Fibroblast of lung (primary cell): ENCODE measurements around the gene LYRM2. TPM values are rescaled to one million over a fixed set of nuclear protein-coding genes. Genes with fewer than 3 reads are reported as not detected.

Source experiments
- DNase-seq, 2 donors: peaks; one replicate each; pipeline versions ENCODE4 v3.0.0 to v3.0.0-alpha.2; 2010; ENCODE audit warnings: low read depth in 2 of 2
- H2AFZ ChIP-seq: 2 replicates; pipeline ENCODE4 v1.5.1; 2012; ENCODE audit warnings: low read length, control low read depth, inconsistent platforms
- H3K27ac ChIP-seq: 2 replicates; pipeline ENCODE4 v1.5.1; 2011; ENCODE audit warnings: low read length, control low read depth; ENCODE audit not compliant: insufficient read depth
- H3K27me3 ChIP-seq: 2 replicates; pipeline ENCODE4 v1.5.1; 2011; ENCODE audit warnings: mild to moderate bottlenecking, low read length; ENCODE audit not compliant: control insufficient read depth, insufficient read depth
- H3K36me3 ChIP-seq: 2 replicates; pipeline ENCODE4 v1.5.1; 2011; ENCODE audit warnings: low read length; ENCODE audit not compliant: control insufficient read depth, insufficient read depth
- H3K4me1 ChIP-seq: 2 replicates; pipeline ENCODE4 v1.5.1; 2011; ENCODE audit warnings: low read length; ENCODE audit not compliant: control insufficient read depth, insufficient read depth; ENCODE audit errors: extremely low read depth
- H3K4me2 ChIP-seq: 2 replicates; pipeline ENCODE4 v1.5.1; 2011; ENCODE audit warnings: low read length, control low read depth; ENCODE audit not compliant: insufficient read depth; ENCODE audit errors: extremely low read depth
- H3K4me3 ChIP-seq, 4 experiments: fragments of 200-600 bp in 1 of 4; sonication (generic) in 1 of 4; replicated peaks in 1 of 4; 2 replicates each; pipeline ENCODE4 v1.5.1; 2011 to 2016; ENCODE audit warnings: low read length in 4 of 4, low read depth in 3 of 4, mild to moderate bottlenecking in 3 of 4, control low read depth in 2 of 4, inconsistent platforms in 1 of 4, mixed read lengths in 1 of 4; ENCODE audit not compliant: insufficient read depth in 1 of 4; ENCODE audit errors: control extremely low read depth in 1 of 4
- H3K79me2 ChIP-seq: 2 replicates; pipeline ENCODE4 v1.5.1; 2012; ENCODE audit warnings: mild to moderate bottlenecking, low read length, inconsistent platforms; ENCODE audit not compliant: control insufficient read depth, insufficient read depth
- H3K9ac ChIP-seq: 2 replicates; pipeline ENCODE4 v1.5.1; 2011; ENCODE audit warnings: mild to moderate bottlenecking, low read length, control low read depth; ENCODE audit not compliant: insufficient read depth
- H3K9me3 ChIP-seq: 2 replicates; pipeline ENCODE4 v1.5.1; 2012; ENCODE audit warnings: low read depth, low read length; ENCODE audit not compliant: control insufficient read depth, insufficient read depth
- H4K20me1 ChIP-seq: 2 replicates; pipeline ENCODE4 v1.5.1; 2011; ENCODE audit warnings: low read length; ENCODE audit not compliant: control insufficient read depth, insufficient read depth; ENCODE audit errors: extremely low read depth
- CTCF ChIP-seq, 2 donors: IDR thresholded peaks in 1 of 2; conservative IDR thresholded peaks in 1 of 2; 1 replicate in 1 of 2; 2 replicates in 1 of 2; pipeline ENCODE4 v1.5.1; 2011 to 2012; ENCODE audit warnings: low read length in 2 of 2, control low read depth in 1 of 2, inconsistent platforms in 1 of 2, low read depth in 1 of 2, mild to moderate bottlenecking in 1 of 2
- EZH2 ChIP-seq: IDR thresholded peaks from 2 replicates; pipeline ENCODE4 v1.5.1; 2012; ENCODE audit warnings: low read length, control low read depth, mild to moderate bottlenecking; ENCODE audit errors: missing control alignments
- polyA plus RNA-seq, 2 donors: library from polyadenylated mRNA; depleted of rRNA in 1 of 2; stranded (reverse) in 1 of 2; unstranded in 1 of 2; fragments of >200 nt; gene quantifications; 2 replicates each; pipeline ENCODE4 v1.2.1, GENCODE V29; 2011 to 2012; ENCODE audit warnings: missing spikeins in 1 of 2
- total RNA-seq: library from RNA; depleted of rRNA; stranded (reverse); fragments of >200 nt; gene quantifications from 2 replicates; pipeline ENCODE4 v1.2.1, GENCODE V29; 2014

The LYRM2 gene
- total and polyA plus RNA-seq, 2 donors (not counting 1 experiment from before 2014, with no cell fraction given) = 27.4 to 66.1 TPM

GRCh38 chr6:89555031-89555430, 83.5 kb downstream of the LYRM2 start:
- Histone ChIP-seq H3K4me2 (no peak overlapping the region), H3K9me3 (no peaks in the 10 kb centered on the region), H3K36me3 (no peaks in the 10 kb centered on the region), H3K27me3 (peaks cover 2% of the 10 kb centered on the region), H3K79me2 (no peaks in the 10 kb centered on the region), H3K27ac (no peak overlapping the region), H4K20me1 (no peaks in the 10 kb centered on the region), H3K4me3 (no peak overlapping the region), H3K9ac (no peak overlapping the region), H3K4me1 (no peaks in the 10 kb centered on the region), H2AFZ (no peak overlapping the region)
- TF ChIP-seq CTCF (conservative IDR thresholded peaks at IDR 0.05 in 1 of 2, IDR thresholded peaks at IDR 0.05 in 1 of 2; ENCODE audit: low read depth in 1 of 2, low read length in 2 of 2) (no peak), EZH2 (no peak)
- no peak for DNase-seq

- no peaks in the 10 kb centered on the region for H3K79me2 ChIP-seq
- H3K36me3 ChIP-seq = no peaks in the 10 kb centered on the region
- H3K4me1 ChIP-seq = no peaks in the 10 kb centered on the region
- H2AFZ ChIP-seq = no peak overlapping the region
- no peak overlapping the region for H3K27ac ChIP-seq
- DNase-seq = no peak
- no peaks in the 10 kb centered on the region for H4K20me1 ChIP-seq
- H3K9me3 ChIP-seq = no peaks in the 10 kb centered on the region
- H3K9ac ChIP-seq = no peak overlapping the region
- no peak overlapping the region for H3K4me3 ChIP-seq
- no peak overlapping the region for H3K4me2 ChIP-seq
- TF ChIP-seq CTCF (conservative IDR thresholded peaks at IDR 0.05 in 1 of 2, IDR thresholded peaks at IDR 0.05 in 1 of 2; ENCODE audit: low read depth in 1 of 2, low read length in 2 of 2) (no peak), EZH2 (no peak)
- peaks cover 2% of the 10 kb centered on the region for H3K27me3 ChIP-seq
These were observed 84.4 kb downstream of the LYRM2 start for GRCh38 chr6:89554106-89554505.

- Histone ChIP-seq H3K27me3 (peaks cover 2% of the 10 kb centered on the region), H3K9me3 (no peaks in the 10 kb centered on the region), H2AFZ (no peak overlapping the region), H4K20me1 (no peaks in the 10 kb centered on the region), H3K36me3 (no peaks in the 10 kb centered on the region), H3K4me3 (no peak overlapping the region), H3K4me1 (no peaks in the 10 kb centered on the region), H3K4me2 (no peak overlapping the region), H3K79me2 (no peaks in the 10 kb centered on the region), H3K9ac (no peak overlapping the region), H3K27ac (no peak overlapping the region)
- TF ChIP-seq CTCF (conservative IDR thresholded peaks at IDR 0.05 in 1 of 2, IDR thresholded peaks at IDR 0.05 in 1 of 2; ENCODE audit: low read depth in 1 of 2, low read length in 2 of 2) = no peak
- TF ChIP-seq EZH2 = no peak
- no peak for DNase-seq
These were observed 85.1 kb downstream of the LYRM2 start for GRCh38 chr6:89553431-89553830.
